ENCODE measurements around the gene YIPF5.

- no peak for TF ChIP-seq POLR2A (IDR thresholded peaks at IDR 0.05)
- TF ChIP-seq CTCF (IDR thresholded peaks at IDR 0.05), result no peak
These were observed 8.8 kb upstream of the YIPF5 start for GRCh38 chr5:144179226-144179625.

Data from heart left ventricle (tissue), 13 donors.